ENCODE results near the gene PDE6D. TPM values are rescaled to one million over a fixed set of nuclear protein-coding genes. Genes with fewer than 3 reads are reported as not detected.

PDE6D gene
- total and polyA plus RNA-seq, 2 of the 13 experiments (the other 11 are each of a cell fraction or from before 2014, with no cell fraction given): 14.1 to 23.2 TPM

- TF ChIP-seq, protein P1, sequence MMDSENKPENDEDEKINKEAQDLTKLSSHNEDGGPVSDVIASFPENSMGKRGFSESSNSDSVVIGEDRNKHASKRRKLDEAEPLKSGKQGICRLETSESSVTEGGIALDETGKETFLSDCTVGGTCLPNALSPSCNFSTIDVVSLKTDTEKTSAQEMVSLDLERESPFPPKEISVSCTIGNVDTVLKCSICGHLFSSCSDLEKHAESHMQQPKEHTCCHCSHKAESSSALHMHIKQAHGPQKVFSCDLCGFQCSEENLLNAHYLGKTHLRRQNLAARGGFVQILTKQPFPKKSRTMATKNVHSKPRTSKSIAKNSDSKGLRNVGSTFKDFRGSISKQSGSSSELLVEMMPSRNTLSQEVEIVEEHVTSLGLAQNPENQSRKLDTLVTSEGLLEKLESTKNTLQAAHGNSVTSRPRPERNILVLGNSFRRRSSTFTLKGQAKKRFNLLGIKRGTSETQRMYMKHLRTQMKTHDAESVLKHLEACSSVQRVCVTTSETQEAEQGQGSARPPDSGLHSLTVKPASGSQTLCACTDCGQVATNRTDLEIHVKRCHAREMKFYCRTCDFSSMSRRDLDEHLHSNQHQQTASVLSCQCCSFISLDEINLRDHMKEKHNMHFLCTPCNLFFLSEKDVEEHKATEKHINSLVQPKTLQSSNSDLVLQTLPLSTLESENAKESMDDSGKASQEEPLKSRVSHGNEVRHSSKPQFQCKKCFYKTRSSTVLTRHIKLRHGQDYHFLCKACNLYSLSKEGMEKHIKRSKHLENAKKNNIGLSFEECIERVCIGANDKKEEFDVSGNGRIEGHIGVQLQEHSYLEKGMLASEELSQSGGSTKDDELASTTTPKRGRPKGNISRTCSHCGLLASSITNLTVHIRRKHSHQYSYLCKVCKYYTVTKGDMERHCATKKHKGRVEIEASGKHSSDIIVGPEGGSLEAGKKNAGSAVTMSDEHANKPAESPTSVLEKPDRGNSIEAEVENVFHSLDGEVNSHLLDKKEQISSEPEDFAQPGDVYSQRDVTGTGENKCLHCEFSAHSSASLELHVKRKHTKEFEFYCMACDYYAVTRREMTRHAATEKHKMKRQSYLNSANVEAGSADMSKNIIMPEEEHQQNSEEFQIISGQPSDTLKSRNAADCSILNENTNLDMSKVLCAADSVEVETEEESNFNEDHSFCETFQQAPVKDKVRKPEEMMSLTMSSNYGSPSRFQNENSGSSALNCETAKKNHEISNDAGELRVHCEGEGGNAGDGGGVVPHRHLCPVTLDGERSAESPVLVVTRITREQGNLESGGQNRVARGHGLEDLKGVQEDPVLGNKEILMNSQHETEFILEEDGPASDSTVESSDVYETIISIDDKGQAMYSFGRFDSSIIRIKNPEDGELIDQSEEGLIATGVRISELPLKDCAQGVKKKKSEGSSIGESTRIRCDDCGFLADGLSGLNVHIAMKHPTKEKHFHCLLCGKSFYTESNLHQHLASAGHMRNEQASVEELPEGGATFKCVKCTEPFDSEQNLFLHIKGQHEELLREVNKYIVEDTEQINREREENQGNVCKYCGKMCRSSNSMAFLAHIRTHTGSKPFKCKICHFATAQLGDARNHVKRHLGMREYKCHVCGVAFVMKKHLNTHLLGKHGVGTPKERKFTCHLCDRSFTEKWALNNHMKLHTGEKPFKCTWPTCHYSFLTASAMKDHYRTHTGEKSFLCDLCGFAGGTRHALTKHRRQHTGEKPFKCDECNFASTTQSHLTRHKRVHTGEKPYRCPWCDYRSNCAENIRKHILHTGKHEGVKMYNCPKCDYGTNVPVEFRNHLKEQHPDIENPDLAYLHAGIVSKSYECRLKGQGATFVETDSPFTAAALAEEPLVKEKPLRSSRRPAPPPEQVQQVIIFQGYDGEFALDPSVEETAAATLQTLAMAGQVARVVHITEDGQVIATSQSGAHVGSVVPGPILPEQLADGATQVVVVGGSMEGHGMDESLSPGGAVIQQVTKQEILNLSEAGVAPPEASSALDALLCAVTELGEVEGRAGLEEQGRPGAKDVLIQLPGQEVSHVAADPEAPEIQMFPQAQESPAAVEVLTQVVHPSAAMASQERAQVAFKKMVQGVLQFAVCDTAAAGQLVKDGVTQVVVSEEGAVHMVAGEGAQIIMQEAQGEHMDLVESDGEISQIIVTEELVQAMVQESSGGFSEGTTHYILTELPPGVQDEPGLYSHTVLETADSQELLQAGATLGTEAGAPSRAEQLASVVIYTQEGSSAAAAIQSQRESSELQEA (CRISPR knock-in tag; IDR thresholded peaks at IDR 0.05; ENCODE audit: not compliant biosample characterization): no peak
- TF ChIP-seq HOXA9 (CRISPR knock-in tag; IDR thresholded peaks at IDR 0.05; ENCODE audit: borderline replicate concordance): peak; percentile 44; the same call in 1 of the 2 replicates
- TF ChIP-seq ZNF570 (CRISPR knock-in tag; IDR thresholded peaks at IDR 0.05; ENCODE audit: borderline replicate concordance): no peak
- TF ChIP-seq ZBTB7B (CRISPR knock-in tag; IDR thresholded peaks at IDR 0.05): 0 out of 2 replicates have a peak, but pooled peaks have one; percentile 25
- no peak for TF ChIP-seq SOX13 (IDR thresholded peaks at IDR 0.05)
- TF ChIP-seq SOX13 (CRISPR knock-in tag; conservative IDR thresholded peaks at IDR 0.05 in 1 of 2, IDR thresholded peaks at IDR 0.05 in 1 of 2): 0 out of 4 replicates have a peak, but pooled peaks of 1 of the 2 experiments have one; percentile 12
- TF ChIP-seq SIN3B (IDR thresholded peaks at IDR 0.05; ENCODE audit: low read length): no peak
- no peak for TF ChIP-seq MTA1 (CRISPR knock-in tag; IDR thresholded peaks at IDR 0.05; ENCODE audit: borderline replicate concordance)
- TF ChIP-seq FOSL2 (CRISPR knock-in tag; IDR thresholded peaks at IDR 0.05): 0 out of 2 replicates have a peak, but pooled peaks have one; percentile 11
- TF ChIP-seq HDAC1 (CRISPR knock-in tag; IDR thresholded peaks at IDR 0.05): 0 out of 2 replicates have a peak, but pooled peaks have one; percentile 51
- TF ChIP-seq KMT2A (CRISPR knock-in tag; IDR thresholded peaks at IDR 0.05): peak; percentile 80; the same call in 1 of the 2 replicates
- TF ChIP-seq, protein P2, sequence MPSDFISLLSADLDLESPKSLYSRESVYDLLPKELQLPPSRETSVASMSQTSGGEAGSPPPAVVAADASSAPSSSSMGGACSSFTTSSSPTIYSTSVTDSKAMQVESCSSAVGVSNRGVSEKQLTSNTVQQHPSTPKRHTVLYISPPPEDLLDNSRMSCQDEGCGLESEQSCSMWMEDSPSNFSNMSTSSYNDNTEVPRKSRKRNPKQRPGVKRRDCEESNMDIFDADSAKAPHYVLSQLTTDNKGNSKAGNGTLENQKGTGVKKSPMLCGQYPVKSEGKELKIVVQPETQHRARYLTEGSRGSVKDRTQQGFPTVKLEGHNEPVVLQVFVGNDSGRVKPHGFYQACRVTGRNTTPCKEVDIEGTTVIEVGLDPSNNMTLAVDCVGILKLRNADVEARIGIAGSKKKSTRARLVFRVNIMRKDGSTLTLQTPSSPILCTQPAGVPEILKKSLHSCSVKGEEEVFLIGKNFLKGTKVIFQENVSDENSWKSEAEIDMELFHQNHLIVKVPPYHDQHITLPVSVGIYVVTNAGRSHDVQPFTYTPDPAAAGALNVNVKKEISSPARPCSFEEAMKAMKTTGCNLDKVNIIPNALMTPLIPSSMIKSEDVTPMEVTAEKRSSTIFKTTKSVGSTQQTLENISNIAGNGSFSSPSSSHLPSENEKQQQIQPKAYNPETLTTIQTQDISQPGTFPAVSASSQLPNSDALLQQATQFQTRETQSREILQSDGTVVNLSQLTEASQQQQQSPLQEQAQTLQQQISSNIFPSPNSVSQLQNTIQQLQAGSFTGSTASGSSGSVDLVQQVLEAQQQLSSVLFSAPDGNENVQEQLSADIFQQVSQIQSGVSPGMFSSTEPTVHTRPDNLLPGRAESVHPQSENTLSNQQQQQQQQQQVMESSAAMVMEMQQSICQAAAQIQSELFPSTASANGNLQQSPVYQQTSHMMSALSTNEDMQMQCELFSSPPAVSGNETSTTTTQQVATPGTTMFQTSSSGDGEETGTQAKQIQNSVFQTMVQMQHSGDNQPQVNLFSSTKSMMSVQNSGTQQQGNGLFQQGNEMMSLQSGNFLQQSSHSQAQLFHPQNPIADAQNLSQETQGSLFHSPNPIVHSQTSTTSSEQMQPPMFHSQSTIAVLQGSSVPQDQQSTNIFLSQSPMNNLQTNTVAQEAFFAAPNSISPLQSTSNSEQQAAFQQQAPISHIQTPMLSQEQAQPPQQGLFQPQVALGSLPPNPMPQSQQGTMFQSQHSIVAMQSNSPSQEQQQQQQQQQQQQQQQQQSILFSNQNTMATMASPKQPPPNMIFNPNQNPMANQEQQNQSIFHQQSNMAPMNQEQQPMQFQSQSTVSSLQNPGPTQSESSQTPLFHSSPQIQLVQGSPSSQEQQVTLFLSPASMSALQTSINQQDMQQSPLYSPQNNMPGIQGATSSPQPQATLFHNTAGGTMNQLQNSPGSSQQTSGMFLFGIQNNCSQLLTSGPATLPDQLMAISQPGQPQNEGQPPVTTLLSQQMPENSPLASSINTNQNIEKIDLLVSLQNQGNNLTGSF (CRISPR knock-in tag; IDR thresholded peaks at IDR 0.05): no peak
- TF ChIP-seq TBP (CRISPR knock-in tag; IDR thresholded peaks at IDR 0.05): no peak
- TF ChIP-seq BATF2 (CRISPR knock-in tag; IDR thresholded peaks at IDR 0.05): no peak
Measured at GRCh38 chr2:231780123-231780908, 766 bp downstream of the PDE6D start (continued).
